ENCODE results near the gene IFNK.

IFNK gene

GRCh38 chr9:27514551-27514950 lies 9.5 kb upstream of the IFNK start:
- DNase-seq, result peak; percentile 42 to 59

GRCh38 chr9:27518006-27518405 lies 6.1 kb upstream of the IFNK start:
- no peak for DNase-seq

GRCh38 chr9:27518809-27519208 lies 5.3 kb upstream of the IFNK start:
- DNase-seq, result no peak

- DNase-seq, result no peak
Observed at GRCh38 chr9:27519466-27520465, 4.3 kb upstream of the IFNK start.

- DNase-seq, result no peak
Observed at GRCh38 chr9:27520986-27521385, 3.1 kb upstream of the IFNK start.

GRCh38 chr9:27523141-27523540 lies 949 bp upstream of the IFNK start:
- no peak for DNase-seq

- DNase-seq, result peak in 1 of 2 donors; percentile 53
Observed at GRCh38 chr9:27527702-27528075, 3.6 kb downstream of the IFNK start.

- peak; percentile 79 to 90 for DNase-seq
Observed at GRCh38 chr9:27528076-27528885, 4.2 kb downstream of the IFNK start.

- DNase-seq, result peak; percentile 70 to 90
Observed at GRCh38 chr9:27528886-27529315, 4.8 kb downstream of the IFNK start.

- peak; percentile 72 to 85 for DNase-seq
Observed at GRCh38 chr9:27529316-27530278, 5.5 kb downstream of the IFNK start, which contains the start of gene MOB3B. TSS of gene MOB3B (minus strand) at chr9:27529814. CDS start at chr9:27455550, 74,264 bp downstream.

GRCh38 chr9:27530915-27531755 lies 7.0 kb downstream of the IFNK start:
- DNase-seq, result peak in 1 of 2 donors; percentile 14

GRCh38 chr9:27532046-27532445 lies 8.0 kb downstream of the IFNK start:
- DNase-seq, result peak; percentile 60 to 74

GRCh38 chr9:27533311-27533710 lies 9.2 kb downstream of the IFNK start:
- DNase-seq, result no peak

- no peak for DNase-seq
Observed at GRCh38 chr9:27534131-27534530, 10.0 kb downstream of the IFNK start.

- no peak for DNase-seq
Observed at GRCh38 chr9:27534658-27535209, 10.6 kb downstream of the IFNK start.

- no peak for DNase-seq
Observed at GRCh38 chr9:27535701-27536118, 11.6 kb downstream of the IFNK start.

GRCh38 chr9:27536168-27536567 lies 12.1 kb downstream of the IFNK start:
- no peak for DNase-seq

GRCh38 chr9:27537027-27537435 lies 12.9 kb downstream of the IFNK start:
- no peak for DNase-seq

GRCh38 chr9:27537756-27538155 lies 13.7 kb downstream of the IFNK start:
- DNase-seq, result no peak

- DNase-seq, result no peak
Observed at GRCh38 chr9:27538647-27539046, 14.6 kb downstream of the IFNK start.

All from inflammatory macrophage (primary cell).